ENCODE measurements around the gene TMEM126A. TPM values are rescaled to one million over a fixed set of nuclear protein-coding genes. Genes with fewer than 3 reads are reported as not detected.

The TMEM126A gene
- total and polyA plus RNA-seq, 2 of the 13 experiments (the other 11 are each of a cell fraction or from before 2014, with no cell fraction given): 59.5 to 66.9 TPM

DNA sequence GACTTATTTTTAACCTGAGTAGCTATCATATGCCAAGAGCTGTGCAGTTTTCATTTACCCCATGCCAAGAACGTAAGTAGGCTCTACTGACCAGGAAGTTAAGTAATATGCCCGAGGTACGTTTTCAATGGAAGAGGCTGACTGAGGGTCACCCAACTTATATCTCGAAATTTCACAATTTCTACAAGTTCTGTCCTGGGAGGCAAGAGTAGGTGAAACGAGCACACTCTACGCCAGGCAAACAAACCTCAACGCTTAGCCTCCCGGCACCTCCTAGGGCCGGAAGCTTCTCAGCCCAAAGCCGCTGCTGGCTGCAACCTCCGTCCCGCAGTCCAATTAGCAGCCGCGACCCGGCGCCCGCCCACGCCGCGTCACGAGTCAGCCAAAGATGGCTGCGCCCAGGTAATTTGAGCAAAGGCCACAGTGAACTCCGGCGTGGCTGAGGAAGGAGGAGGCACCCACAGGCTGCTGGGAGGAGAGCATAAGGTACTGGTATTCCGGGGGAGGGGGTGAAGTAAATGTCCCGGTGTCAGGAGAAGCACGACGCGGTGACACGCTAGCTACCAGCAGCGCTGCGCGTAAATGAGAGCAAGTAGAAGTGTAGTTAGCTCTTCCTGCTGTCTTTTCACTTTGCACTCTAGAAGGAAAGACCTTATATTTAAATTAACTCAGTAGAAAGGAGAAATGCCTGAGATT lies at the start of gene TMEM126A (continued):
- TF ChIP-seq, protein P1, sequence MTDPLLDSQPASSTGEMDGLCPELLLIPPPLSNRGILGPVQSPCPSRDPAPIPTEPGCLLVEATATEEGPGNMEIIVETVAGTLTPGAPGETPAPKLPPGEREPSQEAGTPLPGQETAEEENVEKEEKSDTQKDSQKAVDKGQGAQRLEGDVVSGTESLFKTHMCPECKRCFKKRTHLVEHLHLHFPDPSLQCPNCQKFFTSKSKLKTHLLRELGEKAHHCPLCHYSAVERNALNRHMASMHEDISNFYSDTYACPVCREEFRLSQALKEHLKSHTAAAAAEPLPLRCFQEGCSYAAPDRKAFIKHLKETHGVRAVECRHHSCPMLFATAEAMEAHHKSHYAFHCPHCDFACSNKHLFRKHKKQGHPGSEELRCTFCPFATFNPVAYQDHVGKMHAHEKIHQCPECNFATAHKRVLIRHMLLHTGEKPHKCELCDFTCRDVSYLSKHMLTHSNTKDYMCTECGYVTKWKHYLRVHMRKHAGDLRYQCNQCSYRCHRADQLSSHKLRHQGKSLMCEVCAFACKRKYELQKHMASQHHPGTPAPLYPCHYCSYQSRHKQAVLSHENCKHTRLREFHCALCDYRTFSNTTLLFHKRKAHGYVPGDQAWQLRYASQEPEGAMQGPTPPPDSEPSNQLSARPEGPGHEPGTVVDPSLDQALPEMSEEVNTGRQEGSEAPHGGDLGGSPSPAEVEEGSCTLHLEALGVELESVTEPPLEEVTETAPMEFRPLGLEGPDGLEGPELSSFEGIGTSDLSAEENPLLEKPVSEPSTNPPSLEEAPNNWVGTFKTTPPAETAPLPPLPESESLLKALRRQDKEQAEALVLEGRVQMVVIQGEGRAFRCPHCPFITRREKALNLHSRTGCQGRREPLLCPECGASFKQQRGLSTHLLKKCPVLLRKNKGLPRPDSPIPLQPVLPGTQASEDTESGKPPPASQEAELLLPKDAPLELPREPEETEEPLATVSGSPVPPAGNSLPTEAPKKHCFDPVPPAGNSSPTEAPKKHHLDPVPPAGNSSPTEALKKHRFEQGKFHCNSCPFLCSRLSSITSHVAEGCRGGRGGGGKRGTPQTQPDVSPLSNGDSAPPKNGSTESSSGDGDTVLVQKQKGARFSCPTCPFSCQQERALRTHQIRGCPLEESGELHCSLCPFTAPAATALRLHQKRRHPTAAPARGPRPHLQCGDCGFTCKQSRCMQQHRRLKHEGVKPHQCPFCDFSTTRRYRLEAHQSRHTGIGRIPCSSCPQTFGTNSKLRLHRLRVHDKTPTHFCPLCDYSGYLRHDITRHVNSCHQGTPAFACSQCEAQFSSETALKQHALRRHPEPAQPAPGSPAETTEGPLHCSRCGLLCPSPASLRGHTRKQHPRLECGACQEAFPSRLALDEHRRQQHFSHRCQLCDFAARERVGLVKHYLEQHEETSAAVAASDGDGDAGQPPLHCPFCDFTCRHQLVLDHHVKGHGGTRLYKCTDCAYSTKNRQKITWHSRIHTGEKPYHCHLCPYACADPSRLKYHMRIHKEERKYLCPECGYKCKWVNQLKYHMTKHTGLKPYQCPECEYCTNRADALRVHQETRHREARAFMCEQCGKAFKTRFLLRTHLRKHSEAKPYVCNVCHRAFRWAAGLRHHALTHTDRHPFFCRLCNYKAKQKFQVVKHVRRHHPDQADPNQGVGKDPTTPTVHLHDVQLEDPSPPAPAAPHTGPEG (CRISPR knock-in tag; IDR thresholded peaks at IDR 0.05): 0 out of 2 replicates have a peak, but pooled peaks have one; percentile 52
- TF ChIP-seq XRCC5 (optimal IDR thresholded peaks at IDR 0.05; ENCODE audit: low read length) (peak; percentile 82), DR1 (CRISPR knock-in tag; IDR thresholded peaks at IDR 0.05) (peak; percentile 35; the same call in 1 of the 2 replicates), ZC3H4 (CRISPR knock-in tag; IDR thresholded peaks at IDR 0.05; ENCODE audit: borderline replicate concordance) (no peak), U2AF1 (optimal IDR thresholded peaks at IDR 0.05; ENCODE audit: low read depth, low read length) (no peak), ATF7-NPFF (CRISPR knock-in tag; IDR thresholded peaks at IDR 0.05; ENCODE audit: low read depth) (peak; percentile 70), PHF8 (CRISPR knock-in tag; IDR thresholded peaks at IDR 0.05) (peak; percentile 85), ZBTB20 (CRISPR knock-in tag; IDR thresholded peaks at IDR 0.05; ENCODE audit: borderline replicate concordance, low read depth) (0 out of 2 replicates have a peak, but pooled peaks have one; percentile 50), SIN3B (IDR thresholded peaks at IDR 0.05; ENCODE audit: low read length) (peak; percentile 82), CBX2 (IDR thresholded peaks at IDR 0.05; ENCODE audit: low read depth, low read length) (no peak), CBX2 (CRISPR knock-in tag; IDR thresholded peaks at IDR 0.05; ENCODE audit: low read depth) (no peak), DNMT1 (CRISPR knock-in tag; IDR thresholded peaks at IDR 0.05) (no peak), NFKB2 (CRISPR knock-in tag; IDR thresholded peaks at IDR 0.05; ENCODE audit: borderline replicate concordance) (peak; percentile 54; the same call in 1 of the 2 replicates)
- TF ChIP-seq, protein P2, sequence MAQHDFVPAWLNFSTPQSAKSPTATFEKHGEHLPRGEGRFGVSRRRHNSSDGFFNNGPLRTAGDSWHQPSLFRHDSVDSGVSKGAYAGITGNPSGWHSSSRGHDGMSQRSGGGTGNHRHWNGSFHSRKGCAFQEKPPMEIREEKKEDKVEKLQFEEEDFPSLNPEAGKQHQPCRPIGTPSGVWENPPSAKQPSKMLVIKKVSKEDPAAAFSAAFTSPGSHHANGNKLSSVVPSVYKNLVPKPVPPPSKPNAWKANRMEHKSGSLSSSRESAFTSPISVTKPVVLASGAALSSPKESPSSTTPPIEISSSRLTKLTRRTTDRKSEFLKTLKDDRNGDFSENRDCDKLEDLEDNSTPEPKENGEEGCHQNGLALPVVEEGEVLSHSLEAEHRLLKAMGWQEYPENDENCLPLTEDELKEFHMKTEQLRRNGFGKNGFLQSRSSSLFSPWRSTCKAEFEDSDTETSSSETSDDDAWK (CRISPR knock-in tag; IDR thresholded peaks at IDR 0.05): no peak
- TF ChIP-seq, protein P3, sequence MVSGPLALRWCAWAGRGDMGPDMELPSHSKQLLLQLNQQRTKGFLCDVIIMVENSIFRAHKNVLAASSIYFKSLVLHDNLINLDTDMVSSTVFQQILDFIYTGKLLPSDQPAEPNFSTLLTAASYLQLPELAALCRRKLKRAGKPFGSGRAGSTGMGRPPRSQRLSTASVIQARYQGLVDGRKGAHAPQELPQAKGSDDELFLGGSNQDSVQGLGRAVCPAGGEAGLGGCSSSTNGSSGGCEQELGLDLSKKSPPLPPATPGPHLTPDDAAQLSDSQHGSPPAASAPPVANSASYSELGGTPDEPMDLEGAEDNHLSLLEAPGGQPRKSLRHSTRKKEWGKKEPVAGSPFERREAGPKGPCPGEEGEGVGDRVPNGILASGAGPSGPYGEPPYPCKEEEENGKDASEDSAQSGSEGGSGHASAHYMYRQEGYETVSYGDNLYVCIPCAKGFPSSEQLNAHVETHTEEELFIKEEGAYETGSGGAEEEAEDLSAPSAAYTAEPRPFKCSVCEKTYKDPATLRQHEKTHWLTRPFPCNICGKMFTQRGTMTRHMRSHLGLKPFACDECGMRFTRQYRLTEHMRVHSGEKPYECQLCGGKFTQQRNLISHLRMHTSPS (CRISPR knock-in tag; IDR thresholded peaks at IDR 0.05; ENCODE audit: low read depth): 0 out of 2 replicates have a peak, but pooled peaks have one; percentile 43
- TF ChIP-seq, protein P4, sequence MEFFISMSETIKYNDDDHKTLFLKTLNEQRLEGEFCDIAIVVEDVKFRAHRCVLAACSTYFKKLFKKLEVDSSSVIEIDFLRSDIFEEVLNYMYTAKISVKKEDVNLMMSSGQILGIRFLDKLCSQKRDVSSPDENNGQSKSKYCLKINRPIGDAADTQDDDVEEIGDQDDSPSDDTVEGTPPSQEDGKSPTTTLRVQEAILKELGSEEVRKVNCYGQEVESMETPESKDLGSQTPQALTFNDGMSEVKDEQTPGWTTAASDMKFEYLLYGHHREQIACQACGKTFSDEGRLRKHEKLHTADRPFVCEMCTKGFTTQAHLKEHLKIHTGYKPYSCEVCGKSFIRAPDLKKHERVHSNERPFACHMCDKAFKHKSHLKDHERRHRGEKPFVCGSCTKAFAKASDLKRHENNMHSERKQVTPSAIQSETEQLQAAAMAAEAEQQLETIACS (CRISPR knock-in tag; IDR thresholded peaks at IDR 0.05): no peak

All from HepG2 (cell line).